HG03521 (cell line): Measurements from ENCODE around the gene CTPS1.

ENCODE experiments used
- ATAC-seq: cut with Tn5 transposase; IDR thresholded peaks from one replicate; pipeline ENCODE4 v1.9.1; 2021; ENCODE audit warnings: mild to moderate bottlenecking, moderate library complexity; ENCODE audit not compliant: unreplicated experiment

CTPS1 gene

DNA sequence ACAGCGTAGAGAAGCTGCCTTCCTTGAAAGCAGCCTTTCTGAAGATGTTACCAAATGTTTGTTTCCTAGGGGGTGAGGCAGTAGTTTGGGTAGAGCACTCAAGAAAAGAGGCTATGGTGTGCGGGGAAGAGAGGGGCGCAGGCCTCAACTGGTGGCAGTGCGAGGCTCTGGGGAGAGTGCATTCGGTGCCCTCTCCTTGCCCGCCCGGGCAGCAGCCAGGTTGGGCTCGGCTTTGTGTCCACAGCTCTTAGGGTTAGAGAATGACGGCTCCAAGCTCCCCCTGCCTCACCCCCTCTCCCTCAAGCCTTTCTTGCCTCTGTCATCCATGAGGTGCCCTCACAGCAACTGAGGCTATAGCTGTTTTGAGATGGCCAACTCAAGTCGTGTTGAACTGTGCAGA is 42.9 kb downstream of the CTPS1 start:
- no peak for ATAC-seq

DNA sequence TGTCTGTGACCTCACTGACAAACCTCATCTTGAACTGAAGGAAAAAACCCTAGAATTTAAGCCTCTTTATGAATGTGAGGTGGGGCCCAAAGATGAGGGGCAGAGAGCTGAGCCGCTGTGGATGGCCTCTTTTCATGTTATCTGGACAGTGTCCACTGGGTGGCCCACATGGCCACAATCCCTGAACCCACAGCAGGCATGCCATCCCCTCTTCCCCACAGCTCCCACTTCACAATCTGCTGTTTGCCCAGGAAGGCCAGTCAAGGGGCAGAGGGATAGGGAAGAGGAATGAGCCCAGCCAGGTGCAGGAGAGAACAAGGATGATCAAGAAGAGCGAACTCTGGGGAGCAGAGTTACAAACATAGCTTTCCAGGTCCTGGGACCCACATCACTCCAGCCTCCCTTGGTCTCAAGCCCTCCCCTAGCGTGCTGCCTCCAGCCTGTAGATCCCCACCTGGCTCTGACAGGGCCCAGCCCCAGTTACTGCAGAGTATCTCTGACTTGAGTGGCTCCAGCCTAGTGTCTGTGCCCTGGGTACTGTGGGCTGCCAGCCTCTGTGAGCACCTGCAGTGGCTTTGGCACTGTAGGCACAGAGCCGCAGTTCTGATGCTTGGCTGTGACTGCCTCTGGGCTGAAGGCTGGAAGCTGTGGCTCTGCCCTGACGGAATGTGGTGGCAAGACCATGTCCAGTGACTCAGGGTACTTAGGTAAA is 43.9 kb downstream of the CTPS1 start:
- no peak for ATAC-seq

DNA sequence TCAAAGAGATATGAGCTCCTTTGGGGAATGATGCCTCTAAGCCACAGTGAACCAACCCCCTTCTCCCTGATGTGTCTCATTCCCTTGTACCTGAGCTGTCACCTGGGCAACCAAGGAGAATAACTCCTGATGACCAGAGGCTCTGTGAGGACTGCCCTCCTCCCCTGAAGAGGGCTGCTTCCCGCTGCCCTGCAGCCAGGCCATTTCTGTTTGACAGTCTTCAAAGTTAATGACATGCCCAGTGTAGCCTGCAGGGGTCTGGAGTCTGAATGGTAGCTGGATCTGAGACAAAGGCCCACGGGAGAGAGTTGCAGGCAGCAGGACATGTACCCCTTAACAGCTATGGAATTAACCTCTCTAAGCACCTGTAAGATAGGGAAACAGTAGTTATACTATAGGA is 45.5 kb downstream of the CTPS1 start:
- no peak for ATAC-seq

DNA sequence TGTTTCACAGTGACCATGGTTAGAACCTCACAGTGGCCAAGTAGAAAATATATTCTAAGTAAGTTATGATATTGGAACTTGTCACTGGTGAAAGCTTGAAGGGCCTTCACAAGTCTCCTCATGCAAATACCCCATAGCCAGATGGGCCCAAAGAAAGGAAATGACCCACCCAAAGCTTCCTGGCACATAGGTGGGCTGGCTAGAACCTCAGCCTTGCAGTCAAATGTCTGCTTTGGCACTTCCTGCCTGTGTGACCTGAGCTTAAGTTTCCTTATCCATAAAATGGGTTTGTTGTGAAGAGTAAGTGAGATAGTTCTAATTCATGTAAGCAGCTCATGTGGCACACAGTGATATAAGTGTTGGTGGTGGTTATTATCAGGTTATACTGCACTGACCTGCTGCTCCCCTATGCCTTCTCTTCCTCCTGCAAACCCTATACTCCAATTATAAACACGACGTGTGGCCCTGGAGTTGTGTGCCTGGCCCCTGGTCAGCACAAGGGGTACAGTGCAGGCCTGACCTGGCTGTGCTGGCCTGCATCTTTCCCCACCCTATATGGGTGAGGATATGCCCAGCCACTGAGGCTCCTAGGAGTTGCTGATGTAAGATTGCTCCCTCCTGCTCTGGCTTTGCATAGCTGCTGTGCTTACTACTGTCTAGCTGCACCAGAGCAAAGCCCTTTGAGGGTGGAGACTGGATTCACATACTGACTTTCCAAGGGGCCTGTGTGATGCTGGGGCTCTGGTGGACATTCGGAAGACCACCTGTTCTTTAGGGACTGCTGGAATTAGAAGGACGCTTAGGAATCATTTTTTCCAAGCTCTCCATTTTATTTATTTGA is 46.7 kb downstream of the CTPS1 start:
- ATAC-seq: no peak

DNA sequence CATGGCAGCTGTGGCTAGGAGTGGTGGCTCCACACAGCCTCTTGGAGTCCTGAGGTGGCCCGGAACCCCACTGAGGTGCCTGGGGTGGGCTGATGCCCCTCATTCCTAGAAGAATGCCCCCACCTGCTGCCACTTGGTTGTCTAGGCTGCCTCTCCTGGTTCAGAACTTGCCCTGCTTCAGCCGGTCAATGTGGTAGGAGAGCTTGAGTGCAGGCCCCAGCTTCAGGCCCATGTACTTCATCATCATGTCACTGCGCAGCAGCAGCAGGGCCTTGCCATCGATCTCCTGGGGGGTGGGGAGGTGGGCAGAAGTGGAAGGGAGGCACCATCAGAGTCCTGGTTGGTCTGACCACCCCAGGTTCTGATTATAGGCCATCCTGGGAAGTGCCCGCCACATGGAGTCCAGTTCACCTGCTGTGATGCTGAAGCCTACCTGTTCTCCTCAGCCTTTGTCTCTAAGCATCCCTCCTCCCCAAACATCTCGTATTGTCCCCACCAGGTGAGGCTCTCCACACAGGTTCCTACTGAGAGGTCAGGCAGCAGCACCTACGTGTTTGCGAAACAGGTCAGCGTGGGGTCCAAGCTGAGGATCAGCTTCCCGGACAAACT is 48.6 kb downstream of the CTPS1 start:
- ATAC-seq: no peak

DNA sequence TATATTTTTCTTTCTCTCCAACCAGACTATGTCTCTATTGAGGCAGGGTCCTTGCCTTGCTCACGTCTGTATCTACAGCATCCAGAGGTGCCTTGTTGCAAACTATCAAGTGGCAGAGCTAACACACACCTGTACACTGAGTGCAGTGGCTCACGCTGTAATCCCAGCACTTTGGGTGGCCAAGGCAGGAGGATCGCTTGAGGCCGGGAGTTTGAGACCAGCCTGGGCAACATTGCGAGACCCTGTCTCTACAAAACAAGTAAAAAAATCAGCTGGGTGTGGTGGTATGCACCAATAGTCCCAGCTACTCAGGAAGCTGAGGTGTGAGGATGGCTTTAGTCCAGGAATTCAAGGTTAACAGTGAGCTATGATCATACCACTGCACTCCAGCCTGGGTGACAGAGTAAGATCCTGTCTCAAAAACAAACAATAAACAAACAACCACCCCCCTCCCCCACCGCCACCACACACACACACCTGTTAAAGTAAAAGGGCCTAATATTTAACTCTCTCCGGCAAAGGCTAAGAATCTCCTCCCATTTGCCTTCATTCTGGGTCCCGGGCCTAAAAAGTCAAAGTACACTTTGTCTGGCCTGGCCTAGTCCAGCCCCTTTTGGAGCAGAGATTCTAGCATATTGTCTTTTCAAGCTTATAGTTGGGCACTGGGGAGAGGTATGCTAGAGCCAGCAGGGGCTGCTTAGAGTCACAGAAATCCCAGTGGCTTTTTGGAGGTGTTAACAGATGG is 51.5 kb downstream of the CTPS1 start:
- ATAC-seq: no peak

DNA sequence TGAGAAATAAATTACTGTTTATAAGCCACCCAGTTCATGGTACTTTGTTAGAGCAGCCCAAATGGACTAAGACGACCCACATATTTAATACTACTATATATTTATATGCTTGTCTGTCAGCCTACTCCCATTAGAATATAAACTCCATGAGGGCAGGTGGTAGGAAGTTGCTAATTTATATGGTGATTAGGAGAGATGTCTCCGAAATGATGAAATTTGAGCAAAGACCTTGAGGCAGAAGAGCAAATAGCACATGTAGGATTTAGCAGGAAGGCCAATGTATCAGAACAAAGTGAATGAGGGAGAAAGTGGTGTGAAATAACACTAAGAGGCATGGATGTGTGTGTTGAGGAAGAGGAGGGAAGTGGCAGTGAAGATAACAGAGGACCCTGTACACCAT is 52.7 kb downstream of the CTPS1 start:
- ATAC-seq: no peak

DNA sequence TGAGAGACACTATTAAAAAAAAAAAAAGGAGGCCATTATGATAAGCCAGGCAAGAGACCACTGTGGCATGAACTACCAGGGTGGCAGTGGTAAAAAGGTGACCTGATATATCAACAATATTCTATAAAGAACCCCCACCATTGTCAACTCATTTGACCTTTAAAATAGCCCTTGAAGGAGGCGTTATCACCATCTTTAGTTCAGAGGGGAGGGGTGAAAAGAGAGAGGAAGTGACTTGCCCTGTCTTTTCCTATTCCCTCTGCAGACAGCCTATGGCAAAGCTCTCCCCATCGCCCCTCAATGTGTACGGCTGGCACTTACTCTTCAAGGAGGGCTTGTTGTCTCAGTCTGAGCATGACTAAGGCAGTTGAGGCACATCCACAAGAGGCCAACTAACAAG is 53.8 kb downstream of the CTPS1 start:
- no peak for ATAC-seq

DNA sequence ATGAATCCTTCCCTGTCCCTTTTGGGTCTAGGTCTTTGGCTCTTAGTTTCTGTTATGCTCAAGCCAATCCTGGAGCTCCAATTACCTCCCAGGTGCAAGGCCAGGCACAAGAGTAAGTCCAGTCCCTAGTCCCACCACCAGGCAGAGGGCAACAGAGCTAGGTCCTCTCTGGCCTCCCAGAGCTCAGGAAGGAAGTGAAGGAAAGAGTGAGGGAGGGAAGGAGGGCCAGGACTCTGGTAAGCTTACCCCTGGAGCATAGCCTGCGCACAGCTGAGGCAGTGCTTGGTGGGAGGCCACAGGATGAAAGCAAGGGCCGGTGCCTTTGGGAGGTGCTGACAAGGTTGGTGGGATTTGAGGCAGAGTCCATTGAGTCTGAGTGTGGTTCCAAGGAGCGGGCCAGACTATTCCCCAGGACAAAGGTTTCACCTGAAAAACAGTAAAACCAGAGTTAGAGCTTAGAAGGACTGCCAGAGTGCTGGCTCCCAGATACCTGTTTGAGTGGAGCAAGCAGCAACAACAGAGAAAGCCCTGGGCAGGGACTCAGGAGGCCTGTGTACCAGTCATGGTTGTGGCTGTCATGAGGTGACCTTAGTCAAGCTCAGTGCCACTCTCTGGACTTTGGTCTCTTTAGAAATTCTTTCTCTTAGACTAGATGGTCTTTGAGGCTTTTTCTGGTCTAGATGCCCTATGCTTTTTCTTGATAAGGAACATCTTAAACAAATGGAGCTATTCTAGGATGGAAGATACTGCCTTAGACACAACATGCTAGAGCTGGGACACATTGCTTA is 57.8 kb downstream of the CTPS1 start:
- no peak for ATAC-seq

DNA sequence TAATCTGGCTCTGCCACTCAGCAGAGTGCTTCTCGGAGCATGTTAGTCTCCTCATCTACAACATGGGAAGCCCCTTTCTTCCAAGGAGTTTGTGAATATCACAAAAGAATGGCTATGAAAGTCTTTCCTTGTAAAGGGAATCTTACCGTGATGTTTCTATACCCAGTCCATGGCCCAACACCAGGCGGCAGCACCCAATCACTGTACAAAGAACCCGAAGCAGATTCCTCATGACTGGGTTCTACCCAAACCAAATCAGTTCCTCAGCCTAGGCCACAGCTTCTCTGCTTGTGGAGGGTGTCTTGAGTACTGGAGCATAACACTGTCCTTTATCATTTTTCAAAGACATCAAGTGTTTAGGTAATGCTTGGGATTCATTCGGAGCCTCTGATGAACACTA is 58.6 kb downstream of the CTPS1 start:
- no peak for ATAC-seq

DNA sequence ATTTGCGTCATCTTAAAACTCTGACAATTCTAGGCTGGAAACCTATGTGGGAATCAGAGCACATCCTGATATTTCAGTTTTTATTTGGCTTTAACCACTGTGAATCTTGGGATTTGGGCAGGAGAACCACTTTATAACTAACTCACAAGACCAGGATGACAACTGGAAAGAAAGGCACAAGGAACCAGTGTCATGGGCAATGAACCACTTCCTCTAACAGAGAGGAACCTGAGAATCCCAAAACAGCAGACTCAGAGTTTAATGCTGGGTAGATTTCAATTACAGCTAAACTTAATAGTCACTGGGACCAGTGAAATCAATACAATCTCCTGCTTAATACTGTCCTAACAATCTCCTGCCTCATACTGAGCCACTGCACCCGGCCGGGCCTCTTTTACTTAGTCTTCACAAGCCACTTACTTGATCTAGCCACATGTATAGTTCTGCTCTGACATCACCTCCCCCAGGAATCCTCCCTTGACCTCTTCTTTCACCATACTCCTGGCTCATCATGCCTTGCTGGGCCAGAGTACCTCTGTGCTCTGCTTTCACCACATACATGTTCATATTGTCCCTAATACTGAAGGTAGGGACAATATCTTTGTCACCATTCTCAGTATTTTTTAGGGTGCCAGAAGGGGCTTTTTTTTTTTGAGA is 62.2 kb downstream of the CTPS1 start:
- no peak for ATAC-seq

DNA sequence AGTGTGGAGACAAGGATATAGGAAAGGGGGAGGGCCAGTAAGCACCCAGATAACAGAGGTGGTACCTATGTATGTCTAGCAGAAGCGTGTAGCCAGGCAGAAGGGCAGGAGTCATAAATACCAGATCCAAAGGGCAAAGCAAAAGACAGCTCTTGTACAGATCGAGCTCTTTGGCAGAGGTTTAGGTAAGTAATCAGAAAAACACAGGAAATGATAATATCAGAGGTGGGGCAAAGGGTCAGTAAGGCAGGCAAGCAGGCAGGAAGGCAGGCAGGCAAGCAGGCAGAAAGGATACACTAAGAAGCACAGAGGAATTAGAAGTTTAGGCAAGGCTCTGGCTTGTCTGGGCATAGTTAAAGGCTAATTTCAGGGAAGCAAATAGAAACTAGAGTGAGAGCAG is 64.7 kb downstream of the CTPS1 start:
- ATAC-seq: no peak

DNA sequence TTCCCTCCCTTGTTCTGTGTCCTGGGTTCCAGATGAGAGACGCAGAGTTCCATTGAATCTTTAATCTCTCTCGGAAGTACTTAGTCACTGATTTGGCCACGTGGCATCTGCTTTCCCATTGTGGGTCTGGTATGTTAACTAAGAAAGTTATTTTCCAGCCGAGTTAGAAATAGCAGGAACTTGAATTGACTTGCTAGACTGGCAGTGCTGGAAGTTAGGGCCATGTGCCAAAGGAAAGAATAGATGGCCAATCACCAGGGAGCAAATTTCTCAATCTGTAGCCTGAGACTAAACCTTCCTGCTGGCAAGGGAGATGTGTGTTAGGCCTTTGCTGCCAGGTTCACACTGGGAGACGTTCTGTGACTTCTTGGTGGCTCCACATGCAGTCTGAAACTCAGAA is 66.2 kb downstream of the CTPS1 start:
- no peak for ATAC-seq

DNA sequence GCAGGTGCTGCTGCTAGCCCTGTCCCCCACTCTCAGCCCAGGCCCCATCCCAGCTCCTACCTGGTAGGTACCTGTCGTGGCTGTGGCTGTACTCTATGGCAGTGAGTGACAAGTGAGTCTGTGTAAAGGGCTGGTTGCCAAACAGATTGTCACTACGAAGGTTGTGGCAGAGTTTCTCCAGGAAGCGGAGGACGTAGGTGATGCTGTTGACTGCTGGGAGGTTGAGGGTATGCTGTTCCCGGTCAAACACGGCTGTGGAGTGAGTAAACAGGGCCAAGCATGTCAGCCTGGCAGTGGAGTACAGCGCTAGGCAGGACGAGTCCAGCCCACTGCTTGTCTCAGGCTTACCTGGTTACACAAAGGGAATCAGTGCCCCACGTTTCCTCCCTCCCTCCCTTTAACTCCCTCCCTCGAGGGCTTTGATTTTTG is 66.9 kb downstream of the CTPS1 start:
- ATAC-seq: no peak

DNA sequence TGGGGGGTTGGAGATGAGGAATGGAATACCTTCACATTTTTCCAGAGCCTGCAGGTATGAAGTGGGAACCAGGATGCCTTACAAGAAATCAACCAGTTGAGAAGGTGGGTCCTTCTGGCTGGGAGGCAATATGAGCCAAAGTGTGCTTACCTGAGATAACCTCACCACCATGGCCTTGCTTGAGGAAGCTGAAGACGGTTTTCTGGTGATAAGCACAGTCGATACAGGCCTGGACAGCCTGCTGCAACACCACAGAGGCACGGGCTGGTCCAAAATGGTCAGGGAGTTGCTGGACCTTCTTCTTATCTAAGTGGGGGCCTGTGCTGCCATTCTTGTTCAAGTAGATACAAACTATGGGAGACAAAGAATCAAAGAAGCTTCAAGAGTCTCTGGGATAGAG is 69.0 kb downstream of the CTPS1 start:
- ATAC-seq: no peak

DNA sequence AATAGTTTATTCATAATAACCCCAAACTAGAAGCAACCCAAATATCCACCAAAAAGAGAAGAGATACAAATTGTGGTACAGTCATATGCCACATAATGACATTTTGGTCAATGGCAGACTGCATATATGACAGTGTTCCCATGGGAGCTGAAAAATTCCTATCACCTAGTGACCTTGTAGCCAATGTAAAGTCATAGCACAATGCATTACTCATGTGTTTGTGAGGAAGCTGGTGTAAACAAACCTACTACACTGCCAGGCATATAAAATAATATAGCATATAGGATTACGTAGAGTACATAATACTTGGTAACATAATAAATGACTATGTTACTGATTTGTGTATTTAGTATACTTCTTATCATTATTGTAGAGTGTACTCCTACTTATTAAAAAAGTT is 71.5 kb downstream of the CTPS1 start:
- no peak for ATAC-seq

DNA sequence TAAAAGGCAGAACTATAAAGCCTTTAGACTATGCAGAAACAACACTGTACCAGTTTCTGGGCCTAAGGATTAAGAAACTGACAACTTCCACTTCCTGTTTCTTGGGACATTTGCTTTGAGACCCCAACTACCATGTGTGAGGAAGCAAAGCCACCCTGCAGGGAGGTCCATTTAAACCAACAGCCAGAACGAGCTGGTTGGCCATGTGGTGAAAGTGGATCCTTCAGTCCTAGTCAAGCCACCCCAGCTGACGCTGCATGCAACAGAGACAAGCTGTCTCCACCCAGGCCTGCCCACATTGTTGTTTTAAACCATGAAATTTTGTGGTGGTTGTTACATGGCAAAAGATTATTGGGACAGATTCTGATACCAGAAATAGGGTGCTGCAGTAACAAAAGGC is 73.8 kb downstream of the CTPS1 start:
- ATAC-seq: no peak

DNA sequence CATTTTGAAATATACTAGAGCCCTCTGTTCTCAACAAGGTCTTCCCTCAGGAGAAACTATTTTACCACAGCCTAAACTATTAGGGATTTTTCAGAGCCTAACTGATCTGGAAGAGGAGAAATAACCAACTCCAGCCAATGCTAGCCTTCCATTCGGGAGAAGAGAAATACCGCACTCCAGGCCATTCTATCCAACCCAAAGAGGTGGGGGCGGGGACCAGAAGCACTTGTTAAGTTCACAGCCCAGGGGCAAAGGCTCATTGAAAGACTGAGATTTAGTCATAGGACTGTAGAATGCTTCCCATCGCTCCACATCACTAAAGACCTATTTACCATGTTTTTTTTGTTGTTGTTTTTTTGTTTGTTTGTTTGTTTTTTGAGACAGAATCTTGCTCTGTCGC is 77.4 kb downstream of the CTPS1 start:
- ATAC-seq: no peak
